ENCODE results near the gene NIBAN1.

NIBAN1 gene

DNA sequence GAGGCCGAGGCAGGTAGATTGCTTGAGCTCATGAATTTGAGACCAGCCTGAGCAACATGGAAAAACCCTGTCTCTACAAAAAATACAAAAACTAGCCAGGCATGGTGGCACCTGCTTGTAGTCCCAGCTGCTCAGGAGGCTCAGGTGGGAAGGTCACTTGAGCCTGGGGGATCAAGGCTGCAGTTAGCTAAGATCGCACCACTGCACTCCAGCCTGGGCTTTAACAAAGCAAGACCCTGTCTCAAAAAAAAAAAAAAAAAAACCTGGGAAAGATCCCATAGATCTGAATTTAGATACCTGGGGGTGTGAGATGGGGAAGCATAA, 32.9 kb downstream of the NIBAN1 start:
- DNase-seq = no peak

GRCh38 chr1:184940694-184941409, 33.5 kb downstream of the NIBAN1 start:
- DNase-seq = no peak

DNA sequence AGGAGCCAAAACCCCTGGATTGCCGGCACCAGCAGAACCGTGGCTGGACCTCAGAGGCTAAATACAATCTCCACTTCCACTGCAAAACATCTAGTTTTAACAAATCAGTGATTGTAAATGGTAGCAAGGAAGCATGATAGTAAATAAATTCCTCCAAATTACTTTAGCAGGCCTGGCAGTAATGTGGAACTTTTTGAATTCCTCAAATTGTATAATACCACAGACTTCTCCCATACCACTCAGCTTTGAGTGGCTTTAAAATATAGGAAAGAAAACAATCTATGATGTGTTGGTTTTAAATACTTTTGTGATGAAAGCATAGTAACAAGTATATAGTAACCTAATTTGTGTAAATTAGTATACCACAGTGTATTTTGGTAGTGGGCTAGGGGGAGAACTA, 34.1 kb downstream of the NIBAN1 start:
- no peak for DNase-seq

DNA sequence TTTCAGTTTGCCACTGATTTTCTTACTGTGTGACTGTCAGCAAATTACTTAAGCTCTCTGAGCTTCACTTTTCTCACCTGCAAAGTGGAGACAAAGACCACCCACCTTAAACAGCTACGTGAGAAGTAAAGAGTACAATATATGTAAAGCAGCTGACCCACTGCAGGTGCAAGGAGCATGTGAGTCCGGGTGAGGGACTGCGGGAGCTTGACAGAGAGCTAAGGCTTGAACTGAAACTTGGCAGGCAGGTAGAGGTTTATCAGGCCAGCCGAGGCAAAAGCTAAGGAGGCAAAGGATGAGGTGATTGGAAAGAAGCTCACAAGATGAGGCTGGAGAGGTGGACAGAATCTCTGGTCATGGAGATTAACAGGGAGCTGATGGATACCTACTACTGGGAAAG, 36.6 kb downstream of the NIBAN1 start:
- no peak for DNase-seq

GRCh38 chr1:184935920-184936798, 38.1 kb downstream of the NIBAN1 start:
- DNase-seq = no peak

DNA sequence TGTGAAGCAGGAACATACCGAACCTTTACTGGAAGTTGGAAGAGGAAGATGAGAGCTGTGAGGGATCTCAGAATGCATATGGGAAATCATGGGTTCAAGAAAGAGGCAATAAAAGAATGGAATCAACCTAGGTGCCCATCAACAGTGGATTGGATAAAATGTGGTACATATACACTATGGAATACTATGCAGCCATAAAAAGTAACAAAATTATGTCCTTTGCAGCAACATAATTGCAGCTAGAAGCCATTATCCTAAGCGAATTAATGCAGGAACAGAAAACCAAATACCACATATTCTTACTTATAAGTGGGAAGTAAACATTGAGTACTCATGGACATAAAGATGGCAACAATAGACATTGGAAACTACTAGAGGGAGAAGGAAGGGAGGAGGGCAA, 40.4 kb downstream of the NIBAN1 start:
- no peak for DNase-seq

DNA sequence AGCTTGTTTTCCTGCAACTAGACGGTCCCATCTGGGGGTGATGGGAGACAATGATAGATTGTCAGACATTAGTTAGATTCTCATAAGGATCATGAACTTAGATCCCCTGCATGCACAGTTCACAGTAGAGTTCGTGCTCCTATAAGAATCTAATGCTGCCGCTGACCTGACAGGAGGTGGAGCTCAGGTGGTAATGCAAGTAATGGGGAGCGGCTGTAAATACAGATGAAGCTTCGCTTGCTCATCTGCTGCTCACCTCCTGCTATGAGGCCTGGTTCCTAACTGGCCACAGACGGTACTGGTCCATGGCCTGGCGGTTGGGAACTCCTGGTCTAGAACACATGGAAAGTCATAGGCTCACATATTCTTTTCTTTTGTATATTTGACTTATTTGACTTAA, 42.0 kb downstream of the NIBAN1 start:
- DNase-seq = no peak

DNA sequence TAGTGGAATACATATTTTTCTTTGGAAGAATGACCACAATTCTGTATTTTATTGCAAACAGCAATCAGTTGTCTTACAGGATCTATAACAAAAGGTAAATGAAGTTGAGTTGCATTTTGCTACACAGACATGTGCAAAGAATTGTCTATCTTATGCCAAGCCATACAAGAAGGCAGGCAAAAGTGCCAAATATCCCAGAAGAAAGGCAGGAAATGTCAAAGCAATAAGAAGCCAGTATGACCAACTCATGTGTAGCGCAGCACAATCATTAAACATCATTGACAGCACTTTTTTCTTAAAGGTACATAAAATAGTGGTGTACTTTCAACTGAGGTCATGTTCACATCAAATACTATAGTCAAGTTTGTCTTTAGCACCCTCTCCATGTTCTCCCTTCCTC, 42.7 kb downstream of the NIBAN1 start:
- no peak for DNase-seq

- no peak for DNase-seq
Observed at GRCh38 chr1:184930645-184931044, 43.7 kb downstream of the NIBAN1 start.

GRCh38 chr1:184930232-184930631, 44.1 kb downstream of the NIBAN1 start:
- DNase-seq = no peak

DNA sequence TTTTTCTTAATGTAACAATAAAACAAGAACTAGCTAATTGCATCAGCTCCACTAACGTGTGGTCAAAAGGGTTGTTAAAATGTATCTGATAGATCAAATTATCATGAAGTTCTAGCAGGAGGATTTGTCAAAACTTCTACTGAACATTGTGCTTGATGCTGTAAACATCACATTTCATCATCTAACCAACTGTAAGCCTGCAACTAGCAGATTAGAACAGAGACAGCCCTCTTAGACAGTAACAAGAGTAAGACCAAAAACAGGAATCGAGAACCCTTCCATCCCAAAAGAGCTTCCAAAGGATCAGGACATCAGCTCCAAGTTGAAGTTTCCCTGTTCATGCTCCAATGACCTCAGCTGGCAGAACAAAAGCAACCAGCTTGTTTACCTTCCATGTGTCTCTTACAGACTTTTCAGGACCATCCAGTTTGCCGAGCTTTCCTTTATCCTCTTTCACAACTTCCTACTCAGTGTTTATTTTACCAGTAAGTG, 44.6 kb downstream of the NIBAN1 start:
- DNase-seq = no peak

GRCh38 chr1:184928394-184928793, 45.9 kb downstream of the NIBAN1 start:
- DNase-seq = no peak
